IMR-90 (cell line): Measurements from ENCODE around the gene PRLH. TPM values are rescaled to one million over a fixed set of nuclear protein-coding genes. Genes with fewer than 3 reads are reported as not detected.

Experiments used
- ATAC-seq: fragments of 200-7000 bp; cut with Tn5 transposase; 2 replicates; pipeline ENCODE4 v1.9.1; 2020; ENCODE audit warnings: low read depth, mild to moderate bottlenecking, moderate library complexity
- BruUV-seq: library from RNA; stranded (reverse); fragments of 400-500 nt; replicated peaks from 2 replicates; lab custom pipeline; 2021; lab: Mats Ljungman, UMichigan
- CTCF ChIA-PET: fragments of 300-600 bp; formaldehyde crosslinking; extraction: SDS; loops from one replicate; lab custom pipeline; 2021; ENCODE audit warnings: antibody characterized with exemption; lab: Yijun Ruan, JAX
- POLR2A ChIA-PET: fragments of 300-600 bp; sonication (Branson Sonifier 250); formaldehyde crosslinking; loops from one replicate; lab custom pipeline; 2022; ENCODE audit warnings: antibody characterized with exemption; ENCODE audit not compliant: unreplicated experiment; lab: Charles Lee
- DNase-seq: peaks from one replicate; pipeline ENCODE4 v3.0.0; 2013
- H2AFZ ChIP-seq: replicated peaks from 2 replicates; pipeline ENCODE3; 2013; ENCODE audit warnings: low read length, mild to moderate bottlenecking; ENCODE audit not compliant: poor library complexity
- H2AK5ac ChIP-seq: 2 replicates; pipeline ENCODE4 v1.6.1; 2013; ENCODE audit warnings: low read depth, low read length, inconsistent platforms
- H2AK9ac ChIP-seq: replicated peaks from 2 replicates; pipeline ENCODE3; 2013; ENCODE audit warnings: mild to moderate bottlenecking, low read depth, low read length, moderate library complexity; ENCODE audit not compliant: poor library complexity
- H2BK120ac ChIP-seq: 2 replicates; pipeline ENCODE4 v1.6.1; 2013; ENCODE audit warnings: low read depth, low read length, inconsistent platforms
- H2BK15ac ChIP-seq: 3 replicates; pipeline ENCODE4 v1.6.1; 2013; ENCODE audit warnings: low read depth, low read length, inconsistent platforms
- H2BK20ac ChIP-seq: 2 replicates; pipeline ENCODE4 v1.6.1; 2013; ENCODE audit warnings: low read depth, mild to moderate bottlenecking, inconsistent platforms, low read length, moderate library complexity
- H2BK5ac ChIP-seq: 2 replicates; pipeline ENCODE4 v1.6.1; 2013; ENCODE audit warnings: mild to moderate bottlenecking, low read depth, low read length, inconsistent platforms; ENCODE audit not compliant: poor library complexity, severe bottlenecking
- H3K14ac ChIP-seq: replicated peaks from 2 replicates; pipeline ENCODE4 v1.6.1; 2013; ENCODE audit warnings: low read depth, low read length, inconsistent platforms
- H3K18ac ChIP-seq: 2 replicates; pipeline ENCODE4 v1.6.1; 2013; ENCODE audit warnings: low read depth, low read length, control low read depth
- H3K23ac ChIP-seq: 2 replicates; pipeline ENCODE4 v1.6.1; 2013; ENCODE audit warnings: low read depth, low read length, inconsistent platforms
- H3K27ac ChIP-seq: 2 replicates; pipeline ENCODE4 v1.5.1; 2013; ENCODE audit warnings: mild to moderate bottlenecking, control low read depth, low read length; ENCODE audit not compliant: insufficient read depth
- H3K27me3 ChIP-seq: 2 replicates; pipeline ENCODE4 v1.6.1; 2013; ENCODE audit warnings: low read length; ENCODE audit not compliant: control insufficient read depth, insufficient read depth
- H3K36me3 ChIP-seq: 2 replicates; pipeline ENCODE4 v1.6.1; 2013; ENCODE audit warnings: low read length, mixed read lengths; ENCODE audit not compliant: control insufficient read depth, insufficient read depth
- H3K4ac ChIP-seq: 2 replicates; pipeline ENCODE4 v1.6.1; 2013; ENCODE audit warnings: low read depth, low read length, inconsistent platforms
- H3K4me1 ChIP-seq: 2 replicates; pipeline ENCODE4 v1.6.1; 2013; ENCODE audit warnings: low read length, mixed read lengths; ENCODE audit not compliant: control insufficient read depth, insufficient read depth
- H3K4me2 ChIP-seq: 2 replicates; pipeline ENCODE4 v1.6.1; 2013; ENCODE audit warnings: low read depth, mild to moderate bottlenecking, control low read depth, low read length, moderate library complexity
- H3K4me3 ChIP-seq: 2 replicates; pipeline ENCODE4 v1.5.1; 2013; ENCODE audit warnings: low read depth, mild to moderate bottlenecking, control low read depth, low read length, moderate library complexity; ENCODE audit not compliant: insufficient read depth
- H3K56ac ChIP-seq: 2 replicates; pipeline ENCODE4 v1.6.1; 2013; ENCODE audit warnings: low read length, inconsistent platforms; ENCODE audit not compliant: insufficient read depth; ENCODE audit errors: extremely low read depth
- H3K79me1 ChIP-seq, 2 experiments: 2 replicates each; pipeline ENCODE4 v1.6.1; 2013; ENCODE audit warnings: low read length in 2 of 2, inconsistent platforms in 1 of 2, low read depth in 1 of 2
- H3K9ac ChIP-seq: 2 replicates; pipeline ENCODE4 v1.6.1; 2013; ENCODE audit warnings: low read depth, low read length, control low read depth
- H3K9me1 ChIP-seq: 2 replicates; pipeline ENCODE4 v1.6.1; 2013; ENCODE audit warnings: low read length, inconsistent platforms; ENCODE audit not compliant: insufficient read depth
- H3K9me3 ChIP-seq: 2 replicates; pipeline ENCODE4 v1.6.1; 2013; ENCODE audit warnings: low read length; ENCODE audit not compliant: control insufficient read depth, insufficient read depth
- H4K20me1 ChIP-seq: 2 replicates; pipeline ENCODE4 v1.6.1; 2013; ENCODE audit warnings: low read length, inconsistent platforms; ENCODE audit not compliant: insufficient read depth
- H4K5ac ChIP-seq: 2 replicates; pipeline ENCODE4 v1.6.1; 2013; ENCODE audit warnings: mild to moderate bottlenecking, low read depth, low read length, control low read depth
- H4K8ac ChIP-seq, 2 experiments: 2 replicates each; pipeline ENCODE4 v1.6.1; 2013; ENCODE audit warnings: low read depth in 2 of 2, low read length in 2 of 2, control low read depth in 1 of 2, inconsistent platforms in 1 of 2
- H4K91ac ChIP-seq: 2 replicates; pipeline ENCODE4 v1.6.1; 2013; ENCODE audit warnings: low read depth, low read length, inconsistent platforms; ENCODE audit not compliant: insufficient read depth
- BHLHE40 ChIP-seq: fragments of 150-350 bp; IDR thresholded peaks from 2 replicates; pipeline ENCODE4 v1.6.1; 2016; ENCODE audit warnings: mild to moderate bottlenecking, low read depth, low read length
- CEBPB ChIP-seq: IDR thresholded peaks from 2 replicates; pipeline ENCODE4 v1.6.1; 2012; ENCODE audit warnings: low read depth, low read length, improper control_type of control experiment
- CTCF ChIP-seq: conservative IDR thresholded peaks from 2 replicates; pipeline ENCODE4 v1.5.1; 2012; ENCODE audit warnings: mild to moderate bottlenecking, low read depth, low read length, improper control_type of control experiment
- ELK1 ChIP-seq: fragments of 150-350 bp; IDR thresholded peaks from 2 replicates; pipeline ENCODE4 v1.6.1; 2016; ENCODE audit warnings: low read depth, mild to moderate bottlenecking, low read length, moderate library complexity, borderline replicate concordance
- MAFK ChIP-seq: IDR thresholded peaks from 2 replicates; pipeline ENCODE4 v1.6.1; 2012; ENCODE audit warnings: low read depth, low read length, improper control_type of control experiment
- MAZ ChIP-seq: IDR thresholded peaks from 2 replicates; pipeline ENCODE4 v1.6.1; 2012; ENCODE audit warnings: low read depth, mild to moderate bottlenecking, low read length, improper control_type of control experiment, moderate library complexity, borderline replicate concordance
- MXI1 ChIP-seq: IDR thresholded peaks from 2 replicates; pipeline ENCODE4 v1.6.1; 2012; ENCODE audit warnings: low read depth, mild to moderate bottlenecking, low read length, moderate library complexity, borderline replicate concordance
- NFE2L2 ChIP-seq: fragments of 150-350 bp; IDR thresholded peaks from 2 replicates; pipeline ENCODE4 v1.6.1; 2016; ENCODE audit warnings: low read depth, mild to moderate bottlenecking, low read length
- POLR2A ChIP-seq: IDR thresholded peaks from 2 replicates; pipeline ENCODE4 v1.6.1; 2012; ENCODE audit warnings: mild to moderate bottlenecking, low read depth, low read length
- RAD21 ChIP-seq: IDR thresholded peaks from 2 replicates; pipeline ENCODE4 v1.6.1; 2012; ENCODE audit warnings: low read length, improper control_type of control experiment
- RCOR1 ChIP-seq: IDR thresholded peaks from 2 replicates; pipeline ENCODE4 v1.6.1; 2012; ENCODE audit warnings: mild to moderate bottlenecking, low read length, improper control_type of control experiment; ENCODE audit not compliant: insufficient replicate concordance
- SMC3 ChIP-seq: fragments of 150-350 bp; IDR thresholded peaks from 2 replicates; pipeline ENCODE4 v1.6.1; 2016; ENCODE audit warnings: low read depth, mild to moderate bottlenecking, antibody characterized with exemption, low read length, moderate library complexity
- USF2 ChIP-seq: fragments of 150-350 bp; IDR thresholded peaks from 2 replicates; pipeline ENCODE4 v1.6.1; 2017; ENCODE audit warnings: mild to moderate bottlenecking, antibody characterized with exemption, low read length, low read depth
- WGBS, 2 experiments: methylation state at CpG; one replicate each; pipeline versions ENCODE4 v1.1.5 to v1.1.7; 2013; ENCODE audit warnings: missing lambda C conversion rate in 2 of 2; ENCODE audit not compliant: insufficient read length in 1 of 2; ENCODE audit errors: extremely low coverage in 2 of 2; 5-methylcytosine and 5-hydroxymethylcytosine counted together
- dilution Hi-C: fragments of 300-500 bp; cut with HindIII; formaldehyde crosslinking; loops from one replicate; pipeline ENCODE4 v1.14.3; 2018; ENCODE audit warnings: low sequenced_read_pairs; ENCODE audit not compliant: unreplicated experiment
- in situ Hi-C: fragments of 300-500 bp; cut with MboI; formaldehyde crosslinking; loops from 3 replicates; pipeline ENCODE4 v1.14.3; 2019; ENCODE audit warnings: low sequenced_read_pairs, inconsistent platforms, mixed read lengths
- intact Hi-C: fragments of 100-400 bp; cut with micrococcal nuclease; formaldehyde crosslinking; loops from 2 replicates; pipeline ENCODE4 v1.10.0; 2022
- polyA plus RNA-seq, 3 experiments: library from polyadenylated mRNA; depleted of rRNA; stranded (reverse); fragments of >200 nt; gene quantifications; 2 replicates each; pipeline ENCODE4 v1.2.3, GENCODE V29; 2012; ENCODE audit warnings: low replicate concordance in 1 of 3
- total RNA-seq: library from RNA; depleted of rRNA; stranded (reverse); fragments of >200 nt; gene quantifications from 2 replicates; pipeline ENCODE4 v1.2.3, GENCODE V29; 2012

The PRLH gene
- total and polyA plus RNA-seq, 2 of the 4 experiments (the other 2 are of a cell fraction): not detected

- Histone ChIP-seq H3K36me3 (no peaks in the 10 kb centered on the region; the same call in 1 of the 2 replicates), H3K14ac (no peak overlapping the region), H3K79me1 (no peaks in the 10 kb centered on the region), H3K4me1 (peaks cover 9% of the 10 kb centered on the region; the same call in 1 of the 2 replicates), H3K18ac (no peak overlapping the region), H3K9ac (no peak overlapping the region), H2AFZ (no peak overlapping the region), H4K91ac (no peak overlapping the region), H3K4ac (no peak overlapping the region), H2BK120ac (no peak overlapping the region), H3K27me3 (peaks cover 2% of the 10 kb centered on the region; the same call in 1 of the 2 replicates), H2BK15ac (no peak overlapping the region), H4K5ac (no peak overlapping the region), H4K8ac (no peak overlapping the region), H2AK5ac (no peak overlapping the region), H3K23ac (no peak overlapping the region), H2BK5ac (no peak overlapping the region), H2AK9ac (no peak overlapping the region), H3K9me3 (no peaks in the 10 kb centered on the region; the same call in 1 of the 2 replicates), H3K56ac (no peak overlapping the region), H3K27ac (no peak overlapping the region), H4K20me1 (0 out of 2 replicates have a peak, but pooled peaks cover 9% of the 10 kb centered on the region), H3K4me3 (no peak overlapping the region), H3K9me1 (0 out of 2 replicates have a peak, but pooled peaks cover 6% of the 10 kb centered on the region), H3K4me2 (no peak overlapping the region), H2BK20ac (no peak overlapping the region)
- dilution Hi-C loops (no loop called here), in situ Hi-C loops (loop anchor here (25.0 kb wide), 2 partner anchors 1049 to 1224 kb away; a partner anchor contains a TSS), intact Hi-C loops (no loop called here)
- 83% methylated on average over 1 of the region's 7 CpGs; no CpG with 5 or more reads in 1 of the 2 experiments for WGBS, 2 experiments
- DNase-seq (no peak), ATAC-seq (no peak)
- TF ChIP-seq CTCF: no peak
- no peak for TF ChIP-seq RCOR1
- TF ChIP-seq NFE2L2: no peak
- TF ChIP-seq MAFK: no peak
- no peak for TF ChIP-seq USF2
- TF ChIP-seq MAZ: no peak
- no peak for TF ChIP-seq SMC3
- no peak for TF ChIP-seq MXI1
- TF ChIP-seq RAD21: no peak
- no peak for TF ChIP-seq CEBPB
- TF ChIP-seq BHLHE40: no peak
- TF ChIP-seq ELK1: no peak
- TF ChIP-seq POLR2A: no peak
- BruUV-seq: no TSS peak
- POLR2A ChIA-PET: no interaction called here
- CTCF ChIA-PET: no interaction called here
Measured at GRCh38 chr2:237561221-237561620, 5.2 kb upstream of the PRLH start.
